ENCODE results near the gene ARFGAP1.
"Not testable (repeated sequence)": the region's sequence is repeated elsewhere in the genome, so short reads cannot be mapped to it uniquely, and the experiment has no call there.

Gene ARFGAP1

GRCh38 chr20:63247671-63248228 is 24.9 kb upstream of the ARFGAP1 start:
- FAIRE-seq: no peak
- no peak for DNase-seq (ENCODE audit: insufficient read length, low spot score)
- TF ChIP-seq SPI1 (IDR thresholded peaks at IDR 0.05; ENCODE audit: low read depth, low read length) (no peak), PAX5 (IDR thresholded peaks at IDR 0.05; ENCODE audit: insufficient read depth, low read length, severe bottlenecking) (no peak), POLR2A (IDR thresholded peaks at IDR 0.05; ENCODE audit: low read depth, low read length) (no peak), POU2F2 (IDR thresholded peaks at IDR 0.05; ENCODE audit: low read depth, low read length) (no peak), POLR2AphosphoS5 (IDR thresholded peaks at IDR 0.05; ENCODE audit: low read depth, low read length) (no peak), TAF1 (IDR thresholded peaks at IDR 0.05; ENCODE audit: low read depth, low read length) (no peak)

GRCh38 chr20:63248835-63249591 is 23.6 kb upstream of the ARFGAP1 start:
- no peak for FAIRE-seq
- no peak for DNase-seq (ENCODE audit: insufficient read length, low spot score)
- TF ChIP-seq POU2F2 (IDR thresholded peaks at IDR 0.05; ENCODE audit: low read depth, low read length) (no peak), PAX5 (IDR thresholded peaks at IDR 0.05; ENCODE audit: insufficient read depth, low read length, severe bottlenecking) (no peak), TAF1 (IDR thresholded peaks at IDR 0.05; ENCODE audit: low read depth, low read length) (no peak), SPI1 (IDR thresholded peaks at IDR 0.05; ENCODE audit: low read depth, low read length) (no peak), POLR2AphosphoS5 (IDR thresholded peaks at IDR 0.05; ENCODE audit: low read depth, low read length) (no peak)

- DNase-seq (ENCODE audit: insufficient read length, low spot score): no peak
- no peak for FAIRE-seq
- TF ChIP-seq TAF1 (IDR thresholded peaks at IDR 0.05; ENCODE audit: low read depth, low read length): no peak
- TF ChIP-seq POLR2A (IDR thresholded peaks at IDR 0.05; ENCODE audit: low read depth, low read length): no peak
- TF ChIP-seq SPI1 (IDR thresholded peaks at IDR 0.05; ENCODE audit: low read depth, low read length): no peak
- no peak for TF ChIP-seq POU2F2 (IDR thresholded peaks at IDR 0.05; ENCODE audit: low read depth, low read length)
- TF ChIP-seq PAX5 (IDR thresholded peaks at IDR 0.05; ENCODE audit: insufficient read depth, low read length, severe bottlenecking): no peak
- TF ChIP-seq POLR2AphosphoS5 (IDR thresholded peaks at IDR 0.05; ENCODE audit: low read depth, low read length): no peak
Measured at GRCh38 chr20:63249891-63250290, 22.7 kb upstream of the ARFGAP1 start.

- FAIRE-seq: not testable (repeated sequence)
Measured at GRCh38 chr20:63251350-63251749, 21.3 kb upstream of the ARFGAP1 start.

GRCh38 chr20:63252284-63252711 is 20.3 kb upstream of the ARFGAP1 start:
- FAIRE-seq (no peak), DNase-seq (ENCODE audit: insufficient read length, low spot score) (no peak)
- TF ChIP-seq TAF1 (IDR thresholded peaks at IDR 0.05; ENCODE audit: low read depth, low read length): no peak
- no peak for TF ChIP-seq POLR2AphosphoS5 (IDR thresholded peaks at IDR 0.05; ENCODE audit: low read depth, low read length)
- TF ChIP-seq PAX5 (IDR thresholded peaks at IDR 0.05; ENCODE audit: insufficient read depth, low read length, severe bottlenecking): no peak
- no peak for TF ChIP-seq POU2F2 (IDR thresholded peaks at IDR 0.05; ENCODE audit: low read depth, low read length)
- no peak for TF ChIP-seq SPI1 (IDR thresholded peaks at IDR 0.05; ENCODE audit: low read depth, low read length)
- no peak for TF ChIP-seq POLR2A (IDR thresholded peaks at IDR 0.05; ENCODE audit: low read depth, low read length)

More at GRCh38 chr20:63251350-63251749, 21.3 kb upstream of the ARFGAP1 start:
- DNase-seq (ENCODE audit: insufficient read length, low spot score): not testable (repeated sequence)

GRCh38 chr20:63253065-63253437 is 19.6 kb upstream of the ARFGAP1 start:
- FAIRE-seq: no peak
- no peak for TF ChIP-seq PAX5 (IDR thresholded peaks at IDR 0.05; ENCODE audit: insufficient read depth, low read length, severe bottlenecking)
- no peak for TF ChIP-seq SPI1 (IDR thresholded peaks at IDR 0.05; ENCODE audit: low read depth, low read length)
- TF ChIP-seq POLR2AphosphoS5 (IDR thresholded peaks at IDR 0.05; ENCODE audit: low read depth, low read length): no peak
- TF ChIP-seq POU2F2 (IDR thresholded peaks at IDR 0.05; ENCODE audit: low read depth, low read length): no peak
- no peak for DNase-seq (ENCODE audit: insufficient read length, low spot score)

- TF ChIP-seq TAF1 (IDR thresholded peaks at IDR 0.05; ENCODE audit: low read depth, low read length) (no peak), POU2F2 (IDR thresholded peaks at IDR 0.05; ENCODE audit: low read depth, low read length) (no peak), POLR2AphosphoS5 (IDR thresholded peaks at IDR 0.05; ENCODE audit: low read depth, low read length) (no peak), POLR2A (IDR thresholded peaks at IDR 0.05; ENCODE audit: low read depth, low read length) (no peak), PAX5 (IDR thresholded peaks at IDR 0.05; ENCODE audit: insufficient read depth, low read length, severe bottlenecking) (no peak), SPI1 (IDR thresholded peaks at IDR 0.05; ENCODE audit: low read depth, low read length) (no peak)
- FAIRE-seq (no peak), DNase-seq (ENCODE audit: insufficient read length, low spot score) (no peak)
Measured at GRCh38 chr20:63253438-63254231, 19.0 kb upstream of the ARFGAP1 start.

GRCh38 chr20:63254232-63254605 is 18.4 kb upstream of the ARFGAP1 start, which contains the start of gene NKAIN4:
NKAIN4 (minus strand) TSS chr20:63254463; CDS start chr20:63254450, 13 bp downstream.
- DNase-seq (ENCODE audit: insufficient read length, low spot score) (no peak), FAIRE-seq (no peak)
- no peak for TF ChIP-seq PAX5 (IDR thresholded peaks at IDR 0.05; ENCODE audit: insufficient read depth, low read length, severe bottlenecking)
- TF ChIP-seq TAF1 (IDR thresholded peaks at IDR 0.05; ENCODE audit: low read depth, low read length): no peak
- TF ChIP-seq SPI1 (IDR thresholded peaks at IDR 0.05; ENCODE audit: low read depth, low read length): no peak
- no peak for TF ChIP-seq POLR2AphosphoS5 (IDR thresholded peaks at IDR 0.05; ENCODE audit: low read depth, low read length)
- no peak for TF ChIP-seq POU2F2 (IDR thresholded peaks at IDR 0.05; ENCODE audit: low read depth, low read length)
- no peak for TF ChIP-seq POLR2A (IDR thresholded peaks at IDR 0.05; ENCODE audit: low read depth, low read length)

GRCh38 chr20:63254606-63255384 is 17.8 kb upstream of the ARFGAP1 start:
- TF ChIP-seq POU2F2 (IDR thresholded peaks at IDR 0.05; ENCODE audit: low read depth, low read length) (no peak), POLR2AphosphoS5 (IDR thresholded peaks at IDR 0.05; ENCODE audit: low read depth, low read length) (no peak), POLR2A (IDR thresholded peaks at IDR 0.05; ENCODE audit: low read depth, low read length) (no peak), PAX5 (IDR thresholded peaks at IDR 0.05; ENCODE audit: insufficient read depth, low read length, severe bottlenecking) (no peak), TAF1 (IDR thresholded peaks at IDR 0.05; ENCODE audit: low read depth, low read length) (no peak), SPI1 (IDR thresholded peaks at IDR 0.05; ENCODE audit: low read depth, low read length) (no peak)
- DNase-seq (ENCODE audit: insufficient read length, low spot score): no peak
- no peak for FAIRE-seq

Measured in GM12891 (cell line).